ENCODE results near the gene INTS11.

INTS11 gene

DNA sequence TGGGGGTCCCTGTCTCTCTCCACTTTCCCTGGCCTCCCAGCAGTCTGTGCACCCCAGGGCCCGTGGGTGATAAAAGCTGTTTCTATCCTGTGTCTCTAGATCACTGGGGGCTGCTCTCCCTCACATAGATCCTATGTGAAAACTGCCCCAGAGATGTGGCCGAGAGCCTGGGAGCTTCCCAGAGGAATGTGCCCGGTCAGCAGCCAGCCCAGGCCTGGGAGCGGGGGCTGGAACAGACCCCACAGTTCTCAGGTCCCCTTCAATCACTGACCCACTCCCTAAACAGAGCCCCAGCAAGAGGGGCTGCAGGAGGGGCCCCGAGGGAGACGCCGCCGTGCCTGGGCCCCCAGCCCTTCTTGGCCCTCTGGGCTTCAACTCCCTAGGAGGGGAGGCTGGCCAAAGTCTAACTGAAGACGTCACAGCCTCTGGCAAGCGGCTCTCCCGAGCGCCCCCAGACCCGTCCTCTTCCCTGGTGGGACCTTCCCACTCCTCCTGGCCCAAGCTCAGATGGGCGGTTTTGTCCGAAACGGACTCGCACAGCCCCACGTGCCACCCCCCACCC is 33.5 kb upstream of the INTS11 start:
- peak; percentile 77 for DNase-seq (ENCODE audit: low read depth, low spot score)

DNA sequence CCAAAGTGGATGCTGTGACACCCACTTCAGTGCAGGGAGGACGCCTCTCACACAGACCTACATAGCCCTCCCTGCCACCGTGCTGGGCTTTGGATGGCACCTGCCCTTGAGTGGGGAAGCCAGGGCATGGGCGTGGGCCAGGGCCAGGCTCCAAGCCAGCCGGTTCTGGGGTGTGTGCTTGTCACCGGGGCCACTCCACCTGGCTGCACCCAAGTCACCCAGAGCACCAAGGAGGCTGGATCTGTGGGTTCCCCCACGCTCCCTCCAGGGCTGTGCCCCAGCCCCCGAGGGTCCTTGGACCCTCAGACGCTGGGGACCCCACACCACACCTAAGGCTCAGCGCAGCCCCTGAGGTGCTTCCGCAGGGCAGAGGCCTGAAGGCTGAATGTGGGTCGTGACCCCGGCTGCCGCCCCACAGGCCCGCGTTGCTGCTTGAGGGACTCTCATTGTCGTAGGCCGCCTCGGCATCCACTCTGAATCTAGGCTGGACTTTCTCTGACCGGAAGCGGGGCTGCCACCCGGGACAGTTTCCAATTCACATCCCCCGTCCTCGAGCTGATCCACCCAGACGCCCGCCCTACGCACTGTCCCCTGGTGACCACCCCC is 32.4 kb upstream of the INTS11 start:
- no peak for DNase-seq (ENCODE audit: low read depth, low spot score)

DNA sequence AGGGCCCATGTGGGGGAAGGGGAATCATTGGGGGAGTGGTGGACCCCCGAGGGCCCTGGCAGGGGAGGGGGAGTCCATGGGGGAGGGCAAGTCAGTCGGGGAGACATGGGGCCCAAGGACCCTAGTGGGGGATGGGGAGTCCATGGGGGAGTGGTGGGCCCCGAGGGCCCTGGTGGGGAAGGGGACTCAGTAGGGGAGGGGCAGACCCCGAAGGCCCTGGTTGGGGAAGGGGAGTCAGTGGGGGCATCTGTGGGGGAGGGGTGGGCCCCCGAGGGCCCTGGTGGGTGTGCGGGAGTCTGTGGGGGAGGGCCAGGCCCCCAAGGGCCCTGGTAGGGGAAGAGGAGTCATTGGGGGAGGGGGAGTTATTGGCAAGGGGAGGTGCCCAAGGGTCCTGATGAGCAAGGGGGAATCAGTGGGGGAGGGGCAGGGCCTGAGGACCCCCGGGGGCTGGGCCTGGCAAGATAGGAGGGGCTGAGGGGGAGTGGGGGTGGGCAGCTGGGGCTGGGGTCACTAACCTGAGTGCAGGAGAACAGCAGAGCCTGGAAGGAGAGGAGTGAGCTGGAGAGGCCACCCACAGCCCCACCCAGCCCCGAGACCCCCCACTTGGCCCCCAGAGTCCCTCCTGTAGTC is 31.8 kb upstream of the INTS11 start:
- no peak for DNase-seq (ENCODE audit: low read depth, low spot score)

DNA sequence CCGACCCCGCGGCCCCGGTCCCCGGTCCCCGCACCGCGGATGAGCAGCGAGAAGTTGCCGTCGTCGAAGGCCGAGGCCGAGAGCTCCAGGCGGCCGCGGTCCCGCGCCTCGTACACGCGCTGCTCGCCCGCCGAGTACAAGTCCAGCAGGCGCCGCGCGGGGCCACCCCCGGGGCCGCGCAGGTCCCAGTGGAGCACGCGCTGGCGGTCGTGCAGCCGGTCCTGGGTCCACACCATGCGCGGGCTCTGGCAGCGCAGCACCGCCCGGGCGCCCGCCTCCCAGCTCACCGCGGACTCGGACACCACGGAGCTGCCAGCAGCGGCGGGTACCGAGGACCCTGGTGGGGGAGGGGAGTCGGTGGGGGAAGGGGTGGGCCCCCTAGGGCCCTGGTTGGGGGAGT is 31.0 kb upstream of the INTS11 start:
- DNase-seq (ENCODE audit: low read depth, low spot score), result peak; percentile 36

DNA sequence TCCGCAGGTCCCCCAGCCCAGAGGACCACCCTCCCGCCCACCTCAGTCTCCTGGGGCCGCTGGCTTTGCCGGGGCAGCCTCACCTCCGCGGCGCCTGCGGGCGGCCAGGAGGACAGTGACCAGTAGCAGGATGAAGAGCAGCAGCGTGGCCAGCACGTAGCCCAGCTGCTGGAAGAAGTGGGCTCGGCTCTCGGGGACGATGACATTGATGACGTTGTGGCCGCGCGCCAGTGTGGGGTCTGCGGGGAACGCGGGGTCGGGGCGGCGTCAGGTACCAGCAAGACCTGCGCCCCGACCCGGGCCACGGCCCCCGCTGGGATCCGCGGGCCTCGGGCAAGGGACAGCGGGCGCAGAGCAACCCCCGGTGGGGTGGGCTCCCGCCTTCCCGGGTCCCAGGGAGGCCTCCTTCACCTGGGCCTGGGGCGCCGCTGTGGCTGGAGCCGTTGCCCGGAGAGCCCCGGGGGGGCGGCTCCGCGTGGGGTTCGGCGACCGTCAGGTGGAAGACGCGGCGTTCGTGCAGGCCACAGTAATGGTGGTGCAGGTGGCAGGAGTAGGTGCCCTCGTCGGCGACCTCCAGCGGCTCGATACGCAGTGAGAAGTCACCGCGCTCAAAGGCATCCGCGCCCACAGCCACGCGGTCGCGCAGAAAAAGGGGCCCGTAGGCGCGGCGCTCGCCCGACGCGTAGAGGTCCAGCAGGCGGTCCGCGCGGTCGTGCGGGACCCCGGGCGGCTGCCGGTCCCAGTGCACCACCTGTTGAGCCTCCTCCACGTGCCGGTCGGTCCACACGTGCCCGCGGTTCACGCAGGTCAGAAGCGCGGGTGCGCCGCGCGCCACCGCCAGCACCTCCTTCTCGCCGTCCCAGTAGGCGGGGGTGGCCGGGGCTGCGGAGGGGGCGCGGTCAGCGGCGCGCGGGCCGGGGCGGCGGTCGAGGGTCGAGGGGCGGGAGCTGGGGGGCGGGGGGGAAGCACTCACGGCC is 30.1 kb upstream of the INTS11 start:
- no peak for DNase-seq (ENCODE audit: low read depth, low spot score)

DNA sequence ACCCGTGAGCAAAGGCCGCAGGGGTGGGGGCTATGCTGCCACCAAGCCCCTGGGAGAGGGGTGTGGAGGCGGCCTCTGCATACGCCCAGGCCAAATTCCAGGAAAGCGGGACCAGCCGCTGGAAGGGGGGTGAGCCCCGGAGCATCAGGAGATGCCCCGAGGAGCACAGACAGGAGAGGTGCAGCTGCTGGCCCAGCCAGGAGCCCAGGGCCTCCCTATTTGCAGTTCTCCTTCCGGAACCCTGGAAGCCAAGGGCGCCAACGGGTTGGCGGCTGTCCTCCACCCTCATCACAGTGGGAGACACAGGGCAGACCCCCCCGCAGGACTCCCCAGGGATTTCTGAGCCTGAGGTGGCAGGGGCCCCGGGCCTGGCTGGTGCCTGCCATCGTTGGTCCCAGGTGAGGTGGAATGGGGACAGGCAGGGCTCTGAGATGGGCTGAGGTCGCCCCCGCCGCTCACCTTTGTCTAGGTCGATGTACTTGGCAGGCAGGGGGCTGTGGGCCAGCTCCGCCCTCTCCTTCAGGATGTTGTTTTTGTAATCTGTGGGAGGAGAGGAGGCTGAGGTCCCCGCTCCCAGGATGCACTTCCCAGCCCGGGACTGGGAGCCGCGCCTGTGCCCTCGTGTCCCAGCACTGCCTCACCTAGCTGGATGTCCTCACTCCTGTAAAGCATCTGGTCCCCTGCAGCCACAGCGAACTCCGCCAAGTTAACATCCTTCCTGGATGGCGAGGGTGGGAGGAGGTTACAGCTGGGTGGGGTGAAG is 29.1 kb upstream of the INTS11 start:
- DNase-seq (ENCODE audit: low read depth, low spot score), result peak; percentile 82

DNA sequence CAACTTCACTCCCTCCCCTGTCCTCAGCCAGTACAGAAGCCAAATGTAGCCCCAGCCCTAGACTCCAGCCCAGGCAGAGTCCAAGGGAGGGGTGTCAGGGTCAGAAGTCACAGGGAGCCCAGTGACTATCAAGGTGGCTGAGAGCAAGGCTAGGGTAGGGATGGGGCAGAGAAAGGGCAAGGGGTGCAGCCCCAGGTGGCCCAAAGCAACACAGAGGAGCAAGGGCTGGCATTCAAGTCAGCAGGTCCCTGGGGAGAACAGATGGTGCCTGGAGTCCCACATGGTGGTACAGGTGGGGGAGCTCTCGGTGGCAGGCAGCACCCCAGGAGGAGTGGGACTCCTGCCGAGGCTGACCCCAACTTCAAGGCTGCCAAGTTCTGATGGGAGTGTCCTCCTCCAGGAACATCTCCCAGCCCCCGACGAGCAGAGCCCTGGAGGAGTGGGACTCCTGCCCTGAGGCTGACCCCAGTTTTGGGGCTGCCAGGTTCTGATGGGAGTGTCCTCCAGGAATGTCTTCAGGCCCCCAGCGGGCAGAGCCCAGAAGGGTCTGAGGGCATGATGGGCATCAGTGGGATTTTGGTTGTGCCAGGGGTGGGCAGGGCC is 28.4 kb upstream of the INTS11 start:
- DNase-seq (ENCODE audit: low read depth, low spot score), result no peak

DNA sequence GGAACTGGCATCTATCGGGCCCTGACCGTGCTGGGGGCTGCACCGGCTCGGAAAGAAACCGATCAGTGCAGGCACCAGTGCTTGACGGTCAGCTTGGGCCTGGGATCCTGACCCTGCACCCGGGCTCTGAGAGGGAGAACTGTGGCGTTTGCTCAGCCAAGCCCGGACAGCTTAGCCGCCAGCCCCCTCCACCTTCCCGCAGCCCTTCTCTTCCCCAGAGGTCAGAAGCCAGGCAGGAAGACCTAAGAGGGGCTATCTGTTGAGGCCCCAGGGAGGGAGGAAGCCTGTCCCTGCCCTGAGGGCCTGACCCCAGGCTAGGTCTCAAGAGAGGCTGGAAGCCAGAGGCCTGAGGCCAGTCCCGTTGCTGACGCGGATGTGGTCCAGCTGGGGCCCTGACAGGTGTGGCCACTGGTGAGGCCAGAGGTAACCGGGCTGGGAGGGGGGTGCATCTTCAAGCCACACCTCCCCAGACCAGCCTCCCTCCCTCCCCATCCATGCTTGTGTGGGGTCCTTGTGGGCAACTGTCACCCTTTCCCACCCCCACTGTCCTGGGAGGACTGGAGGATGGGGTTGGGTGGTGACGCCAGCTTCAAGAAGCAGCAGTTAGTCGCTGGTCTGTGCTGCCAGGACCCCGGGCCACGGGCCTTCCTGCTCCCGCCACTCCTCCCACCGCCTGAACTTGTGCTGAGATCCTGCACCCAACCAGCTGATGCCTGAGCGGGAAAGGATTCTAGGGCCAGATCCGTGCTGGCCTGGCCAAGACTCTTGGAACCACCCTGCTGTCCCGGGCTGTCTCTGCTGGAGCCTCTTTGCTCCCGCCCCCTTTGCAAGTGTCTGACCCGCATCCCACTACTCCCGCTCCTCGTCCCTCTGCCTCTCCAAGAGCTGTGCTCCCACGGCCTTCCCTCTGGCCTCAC is 27.3 kb upstream of the INTS11 start:
- DNase-seq (ENCODE audit: low read depth, low spot score), result peak; percentile 58

DNA sequence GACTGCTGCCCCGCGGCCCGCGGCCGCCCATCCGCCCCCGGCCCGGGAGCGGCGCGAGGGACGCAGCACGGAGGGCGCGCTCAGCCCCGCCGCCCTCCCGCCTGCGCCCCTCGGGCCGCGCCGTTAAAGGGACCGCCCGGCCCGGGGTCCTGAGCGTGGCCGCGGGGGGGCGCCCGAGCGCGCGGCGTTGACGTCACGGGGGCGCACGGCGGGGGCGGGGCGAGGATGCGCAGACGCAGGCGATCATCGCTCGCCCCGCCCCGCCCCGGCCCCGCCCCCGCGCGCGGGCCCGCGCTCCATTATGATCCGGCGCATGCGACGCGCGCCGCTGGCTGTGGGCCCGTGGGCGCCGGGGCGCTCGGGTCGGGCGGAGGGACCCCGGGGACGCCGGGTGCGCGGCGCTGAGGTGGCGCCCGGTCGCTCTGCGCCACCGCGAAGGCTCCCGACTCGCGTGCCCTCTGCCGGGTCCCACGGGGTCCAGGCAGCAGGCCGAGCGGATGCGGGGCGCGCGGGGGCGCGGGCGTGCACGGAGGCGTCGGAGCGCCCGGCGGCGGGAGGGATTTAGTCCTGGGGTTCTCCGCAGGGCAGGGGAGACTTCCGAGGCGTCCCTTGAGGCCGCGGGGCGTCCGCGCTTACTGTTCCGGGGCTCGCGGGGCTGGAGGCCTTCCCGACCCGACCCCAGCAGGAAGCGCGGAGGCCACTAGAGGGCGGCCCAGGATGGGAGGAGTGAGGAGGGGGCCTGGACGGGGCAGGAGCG is 25.0 kb upstream of the INTS11 start, which contains the start of gene DVL1:
Gene DVL1, minus strand, starts transcription at position 163 of the 757 bp plus-strand sequence. CDS start 353 bp downstream, outside the sequence.
- peak; percentile 72 for DNase-seq (ENCODE audit: low read depth, low spot score)

DNA sequence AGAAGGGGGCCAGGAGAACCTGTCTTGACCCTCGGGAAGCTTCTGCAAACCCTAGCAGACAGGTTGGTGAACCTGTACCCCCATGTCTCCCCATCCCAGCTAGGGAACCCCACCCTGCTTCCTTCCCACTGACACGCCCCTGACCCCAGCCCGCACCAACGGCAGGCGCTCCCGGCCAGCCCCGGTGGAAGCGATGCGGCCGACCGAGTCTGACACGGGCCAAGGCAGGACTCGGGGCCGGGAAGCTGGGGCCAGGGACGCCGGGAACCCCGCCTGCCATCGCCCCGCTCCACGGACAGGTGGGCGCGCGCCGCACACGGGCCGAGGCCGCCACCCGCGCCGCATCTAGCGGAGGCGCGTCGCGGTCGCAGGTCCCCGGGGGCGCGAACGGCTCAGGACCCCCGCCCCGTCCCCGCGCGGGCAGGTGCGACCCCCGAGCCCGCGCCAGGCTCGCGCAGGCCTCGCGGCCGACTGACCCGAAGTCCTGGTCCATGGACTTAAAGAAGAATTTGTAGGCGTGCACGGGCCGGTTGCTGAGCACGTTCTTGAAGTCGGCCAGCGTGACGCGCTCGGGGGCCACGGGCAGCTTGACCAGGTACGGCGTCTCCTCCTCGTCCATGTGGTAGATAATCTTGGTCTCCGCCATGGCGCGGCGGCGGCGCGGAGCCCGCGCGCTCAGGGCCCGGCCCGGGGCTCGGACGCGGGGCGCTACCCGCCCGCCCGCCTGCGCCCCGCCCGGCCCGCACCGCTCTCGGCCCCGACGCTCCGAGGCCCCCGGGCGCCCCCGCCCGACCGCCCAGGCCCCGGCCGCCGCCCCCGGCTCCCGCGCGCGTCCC is 24.2 kb upstream of the INTS11 start:
- DNase-seq (ENCODE audit: low read depth, low spot score), result no peak

DNA sequence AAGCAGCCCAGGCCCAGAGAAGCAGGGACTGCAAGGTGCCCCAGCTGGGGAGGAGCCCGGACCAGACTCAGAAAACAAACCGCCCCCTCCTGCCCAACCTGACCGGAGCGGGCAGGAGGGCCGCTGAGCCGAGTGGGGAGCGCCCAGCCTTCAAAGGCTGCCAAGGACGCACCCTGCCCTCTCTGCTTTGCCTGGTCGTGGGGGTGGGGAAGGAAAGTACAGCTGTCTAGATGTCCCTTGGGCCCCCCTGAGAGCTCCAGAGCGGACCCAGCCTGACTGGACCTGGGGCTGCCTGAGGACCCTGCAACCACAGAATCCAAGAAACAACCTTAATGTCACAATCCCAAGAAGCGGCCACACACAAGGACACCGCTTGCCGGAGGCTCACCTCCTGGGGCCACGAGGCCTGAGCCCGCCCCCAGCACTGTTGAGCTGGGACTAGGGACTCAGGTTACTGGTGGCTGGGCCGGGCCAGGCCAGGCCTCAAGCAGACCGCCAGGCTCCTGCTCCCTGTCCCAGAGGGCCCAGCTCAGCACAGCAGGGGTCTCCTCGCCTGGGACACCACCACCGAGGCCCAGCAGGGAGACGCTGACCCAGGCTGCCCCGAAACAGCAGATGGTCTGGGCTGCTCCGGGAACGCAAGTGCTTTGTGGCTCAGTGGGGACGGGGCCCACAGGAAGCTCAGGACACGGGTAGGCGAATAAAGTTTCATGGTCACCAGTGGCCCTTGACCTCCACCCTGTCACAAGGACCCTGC is 23.4 kb upstream of the INTS11 start:
- peak; percentile 85 for DNase-seq (ENCODE audit: low read depth, low spot score)

DNA sequence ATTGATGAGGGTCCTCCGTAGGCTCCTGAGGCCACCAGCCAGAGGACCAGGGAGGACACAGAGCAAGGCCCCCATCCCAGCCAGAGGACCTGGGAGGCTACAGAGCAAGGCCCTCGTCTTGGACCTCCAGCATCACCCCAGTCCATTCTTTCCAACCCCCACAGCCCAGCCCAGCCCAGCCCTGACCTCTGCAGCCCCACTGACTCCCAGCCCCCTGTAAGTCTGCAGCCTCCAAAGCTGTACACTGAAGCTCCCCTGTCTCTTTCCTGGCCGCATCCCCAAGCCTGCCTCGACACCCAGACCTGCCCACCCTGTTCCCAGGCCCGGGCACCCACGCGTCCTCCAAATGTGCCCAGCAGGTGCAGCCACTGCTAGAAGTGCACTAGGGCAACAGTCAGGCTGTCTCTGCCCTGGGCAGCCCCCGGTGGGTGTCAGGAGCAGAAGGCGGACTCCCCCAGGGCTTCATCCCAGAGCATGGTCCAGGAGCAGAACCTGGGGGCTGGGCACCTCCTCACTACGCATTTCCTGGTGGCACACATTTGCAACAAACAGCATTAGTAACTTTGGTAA is 22.7 kb upstream of the INTS11 start:
- no peak for DNase-seq (ENCODE audit: low read depth, low spot score)

DNA sequence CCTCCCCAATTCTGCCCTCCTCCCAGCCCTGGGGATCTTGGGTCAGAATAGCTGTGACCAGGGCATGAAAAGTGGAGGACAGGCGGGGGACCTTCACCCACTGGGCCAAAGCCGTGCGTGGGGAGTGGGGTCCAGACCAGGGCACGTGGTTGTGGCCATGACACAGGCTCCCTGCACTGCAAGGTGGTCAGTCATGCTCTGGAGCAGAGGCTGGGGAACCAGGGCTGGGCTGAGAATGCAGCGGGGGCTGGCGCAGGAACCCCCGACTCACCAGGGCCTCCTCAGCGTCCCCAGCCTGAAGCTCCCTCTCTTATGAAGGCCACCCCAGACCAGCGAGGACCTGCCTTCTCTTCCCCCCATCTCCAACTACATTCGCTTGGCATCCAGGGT is 22.0 kb upstream of the INTS11 start:
- no peak for DNase-seq (ENCODE audit: low read depth, low spot score)

DNA sequence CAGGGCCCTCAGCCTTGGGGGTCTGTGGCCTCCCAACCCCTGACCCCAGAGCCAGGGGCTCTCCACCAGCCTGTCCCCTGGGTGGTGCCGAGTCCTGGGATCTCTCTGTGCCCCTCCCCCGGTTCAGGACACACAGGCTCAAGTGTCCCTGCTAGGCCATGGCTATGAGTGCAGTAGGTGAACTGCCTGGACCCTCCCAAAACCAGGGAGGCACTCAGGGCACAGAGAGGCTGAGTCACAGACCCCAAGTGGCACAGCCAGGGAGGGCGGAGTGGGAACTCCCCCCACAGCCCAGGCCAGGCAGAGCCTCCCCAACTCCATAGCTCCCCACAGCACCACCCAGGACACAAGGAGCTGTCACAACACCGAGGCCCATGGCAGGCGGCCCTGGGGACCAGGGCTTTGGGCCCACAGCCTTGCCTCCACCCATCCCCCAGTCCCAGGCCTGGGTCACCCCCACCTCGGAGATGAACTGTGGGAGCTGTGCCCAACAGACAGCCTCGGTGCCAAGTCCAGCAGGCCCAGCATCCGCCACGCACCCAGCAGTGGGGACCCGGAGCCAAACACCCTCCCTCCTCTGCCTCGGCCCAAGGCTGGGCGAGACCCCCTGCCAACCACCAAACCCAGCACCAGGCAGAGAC is 21.5 kb upstream of the INTS11 start:
- no peak for DNase-seq (ENCODE audit: low read depth, low spot score)

DNA sequence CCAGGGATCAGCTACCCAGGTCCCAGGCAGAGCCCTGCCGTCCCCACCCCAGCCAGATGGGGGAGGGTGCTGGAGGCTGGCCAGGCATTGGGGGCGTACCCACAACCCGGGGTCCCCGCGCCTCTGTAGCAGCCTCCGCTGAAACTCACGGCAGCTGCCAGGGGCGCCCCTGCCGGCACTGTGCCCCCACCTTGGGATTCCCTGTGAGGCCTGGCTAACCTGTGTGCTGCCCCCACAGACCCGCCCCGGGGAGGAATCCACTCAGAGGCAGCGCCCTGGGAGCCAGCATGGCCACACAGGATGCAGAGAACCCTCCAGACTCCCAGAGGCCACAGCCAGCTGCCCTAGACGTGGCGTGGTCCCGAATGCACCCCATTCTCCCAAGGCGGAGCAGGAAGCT is 20.9 kb upstream of the INTS11 start:
- no peak for DNase-seq (ENCODE audit: low read depth, low spot score)

DNA sequence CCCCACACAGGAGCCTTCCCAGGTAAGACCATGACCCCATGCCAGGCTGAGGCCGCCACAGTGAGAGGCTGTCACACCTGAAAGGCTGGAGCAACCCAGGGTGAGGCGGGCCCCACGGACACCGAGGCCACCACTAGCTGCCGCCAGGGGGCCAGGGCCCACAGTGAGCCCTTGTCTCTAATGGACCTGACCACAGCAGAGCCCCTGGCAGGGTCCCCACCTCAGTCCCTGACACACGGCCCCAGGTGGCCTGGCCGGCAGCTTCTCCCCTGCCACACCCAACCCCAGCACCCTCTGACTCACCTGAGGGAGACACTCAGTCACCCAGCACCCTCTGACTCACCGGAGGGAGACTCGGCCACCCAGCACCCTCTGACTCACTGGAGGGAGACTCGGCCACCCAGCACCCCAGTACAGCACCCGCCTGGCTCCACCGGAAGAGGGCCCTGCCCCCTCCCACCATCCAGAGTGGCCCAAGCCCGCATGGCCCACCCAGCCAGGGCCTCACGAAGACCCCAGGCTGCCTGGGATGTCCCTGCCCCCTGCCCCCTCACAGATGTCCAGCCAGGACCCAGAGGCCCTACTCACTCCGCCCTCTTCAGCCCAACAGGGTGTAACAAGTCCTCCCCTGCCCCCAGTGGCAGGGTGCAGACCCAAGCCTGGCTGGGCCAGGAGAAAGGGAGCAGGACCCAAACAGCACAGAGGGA is 20.3 kb upstream of the INTS11 start:
- no peak for DNase-seq (ENCODE audit: low read depth, low spot score)
